ENCODE data around the gene KPNA4.

Gene KPNA4

GRCh38 chr3:160498202-160498601 lies 67.2 kb downstream of the KPNA4 start:
- no peak for DNase-seq (ENCODE audit: low read depth in 2 of 2, low spot score in 1 of 2)

GRCh38 chr3:160490166-160490565 lies 75.2 kb downstream of the KPNA4 start:
- DNase-seq (ENCODE audit: low read depth in 2 of 2, low spot score in 1 of 2): no peak

GRCh38 chr3:160486459-160486869 lies 78.9 kb downstream of the KPNA4 start:
- DNase-seq (ENCODE audit: low read depth in 2 of 2, low spot score in 1 of 2): no peak

GRCh38 chr3:160482796-160483195 lies 82.6 kb downstream of the KPNA4 start:
- DNase-seq (ENCODE audit: low read depth in 2 of 2, low spot score in 1 of 2): no peak

- no peak for DNase-seq (ENCODE audit: low read depth in 2 of 2, low spot score in 1 of 2)
Measured at GRCh38 chr3:160481856-160482255, 83.5 kb downstream of the KPNA4 start.

GRCh38 chr3:160480931-160481330 lies 84.4 kb downstream of the KPNA4 start:
- no peak for DNase-seq (ENCODE audit: low read depth in 2 of 2, low spot score in 1 of 2)

- no peak for DNase-seq (ENCODE audit: low read depth in 2 of 2, low spot score in 1 of 2)
Measured at GRCh38 chr3:160479376-160479775, 86.0 kb downstream of the KPNA4 start.

GRCh38 chr3:160478338-160478737 lies 87.0 kb downstream of the KPNA4 start:
- DNase-seq (ENCODE audit: low read depth in 2 of 2, low spot score in 1 of 2): no peak

GRCh38 chr3:160477750-160478149 lies 87.6 kb downstream of the KPNA4 start:
- no peak for DNase-seq (ENCODE audit: low read depth in 2 of 2, low spot score in 1 of 2)

GRCh38 chr3:160475884-160476283 lies 89.5 kb downstream of the KPNA4 start:
- no peak for DNase-seq (ENCODE audit: low read depth in 2 of 2, low spot score in 1 of 2)

- no peak for DNase-seq (ENCODE audit: low read depth in 2 of 2, low spot score in 1 of 2)
Measured at GRCh38 chr3:160475153-160475552, 90.2 kb downstream of the KPNA4 start.

- no peak for DNase-seq (ENCODE audit: low read depth in 2 of 2, low spot score in 1 of 2)
Measured at GRCh38 chr3:160474416-160474838, 90.9 kb downstream of the KPNA4 start.

GRCh38 chr3:160473978-160474377 lies 91.4 kb downstream of the KPNA4 start:
- no peak for DNase-seq (ENCODE audit: low read depth in 2 of 2, low spot score in 1 of 2)

GRCh38 chr3:160473221-160473620 lies 92.2 kb downstream of the KPNA4 start:
- no peak for DNase-seq (ENCODE audit: low read depth in 2 of 2, low spot score in 1 of 2)

- no peak for DNase-seq (ENCODE audit: low read depth in 2 of 2, low spot score in 1 of 2)
Measured at GRCh38 chr3:160472344-160472743, 93.0 kb downstream of the KPNA4 start.

- no peak for DNase-seq (ENCODE audit: low read depth in 2 of 2, low spot score in 1 of 2)
Measured at GRCh38 chr3:160471892-160472291, 93.5 kb downstream of the KPNA4 start.

GRCh38 chr3:160470181-160470580 lies 95.2 kb downstream of the KPNA4 start:
- no peak for DNase-seq (ENCODE audit: low read depth in 2 of 2, low spot score in 1 of 2)

- no peak for DNase-seq (ENCODE audit: low read depth in 2 of 2, low spot score in 1 of 2)
Measured at GRCh38 chr3:160464971-160465370, 100.4 kb downstream of the KPNA4 start.

- DNase-seq (ENCODE audit: low read depth in 2 of 2, low spot score in 1 of 2): no peak
Measured at GRCh38 chr3:160464321-160464720, 101.0 kb downstream of the KPNA4 start.

- no peak for DNase-seq (ENCODE audit: low read depth in 2 of 2, low spot score in 1 of 2)
Measured at GRCh38 chr3:160460033-160460432, 105.3 kb downstream of the KPNA4 start.

- DNase-seq (ENCODE audit: low read depth in 2 of 2, low spot score in 1 of 2): no peak
Measured at GRCh38 chr3:160459450-160459970, 105.9 kb downstream of the KPNA4 start.

GRCh38 chr3:160458151-160458550 lies 107.2 kb downstream of the KPNA4 start:
- DNase-seq (ENCODE audit: low read depth in 2 of 2, low spot score in 1 of 2): no peak

- no peak for DNase-seq (ENCODE audit: low read depth in 2 of 2, low spot score in 1 of 2)
Measured at GRCh38 chr3:160455846-160456245, 109.5 kb downstream of the KPNA4 start.

- DNase-seq (ENCODE audit: low read depth in 2 of 2, low spot score in 1 of 2): no peak
Measured at GRCh38 chr3:160454995-160455394, 110.4 kb downstream of the KPNA4 start.

Data from stimulated activated CD8-positive, alpha-beta memory T cell treated with anti-CD3 and anti-CD28 coated beads, Interleukin-4, amount 100 ng/mL, for 4 hours (primary cell).